Stomach (tissue), 9 donors: ENCODE data around the gene SLC6A8. TPM values are rescaled to one million over a fixed set of nuclear protein-coding genes. Genes with fewer than 3 reads are reported as not detected.
"Not testable (repeated sequence)": the region's sequence is repeated elsewhere in the genome, so short reads cannot be mapped to it uniquely, and the experiment has no call there.

Experiments used
- DNase-seq, 2 donors: peaks; one replicate each; pipeline versions ENCODE4 v3.0.0 to v3.0.0-alpha.2; 2013 to 2019
- H3K27ac ChIP-seq, 5 donors: fragments of 200-600 bp in 4 of 5; sonication (generic) in 4 of 5; one replicate each; pipeline ENCODE4 v1.5.1; 2013 to 2019; ENCODE audit warnings: mild to moderate bottlenecking in 1 of 5, moderate library complexity in 1 of 5
- H3K27me3 ChIP-seq, 3 donors: fragments of 200-600 bp; sonication (generic); one replicate each; pipeline ENCODE4 v1.5.1; 2017 to 2019; ENCODE audit warnings: mixed run types in 1 of 3
- H3K36me3 ChIP-seq, 4 donors: fragments of 200-600 bp; sonication (generic); 1 replicate in 3 of 4; 2 replicates in 1 of 4; pipeline ENCODE4 v1.5.1; 2016 to 2019
- H3K4me1 ChIP-seq, 4 donors: fragments of 200-600 bp; sonication (generic); one replicate each; pipeline ENCODE4 v1.5.1; 2016 to 2019
- H3K4me3 ChIP-seq, 4 donors: fragments of 200-600 bp; sonication (generic) in 3 of 4; one replicate each; pipeline ENCODE4 v1.5.1; 2016 to 2019; ENCODE audit warnings: mild to moderate bottlenecking in 1 of 4
- H3K9me3 ChIP-seq, 4 donors: fragments of 200-600 bp; sonication (generic); one replicate each; pipeline ENCODE4 v1.5.1; 2016 to 2019
- EP300 ChIP-seq: sonication (generic); formaldehyde crosslinking; IDR thresholded peaks from one replicate; pipeline ENCODE4 v1.6.1; 2017; ENCODE audit warnings: antibody characterized with exemption
- POLR2A ChIP-seq, 4 donors: fragments of 450-650 bp; IDR thresholded peaks; one replicate each; pipeline ENCODE4 v1.6.1; 2016; ENCODE audit warnings: antibody characterized with exemption in 4 of 4, control low read depth in 2 of 4, mild to moderate bottlenecking in 1 of 4, moderate library complexity in 1 of 4
- POLR2AphosphoS5 ChIP-seq, 3 donors: sonication (generic); formaldehyde crosslinking; IDR thresholded peaks; one replicate each; pipeline ENCODE4 v1.6.1; 2016; ENCODE audit warnings: antibody characterized with exemption in 3 of 3
- WGBS, 5 donors: extraction: QIAGEN DNeasy Blood & Tissue Kit in 3 of 5; methylation state at CpG; one replicate each; pipeline versions ENCODE4 v1.1.5 to v1.1.7; 2013 to 2018; 5-methylcytosine and 5-hydroxymethylcytosine counted together
- intact Hi-C: fragments of 100-400 bp; cut with DNase I; formaldehyde crosslinking; loops from one replicate; pipeline ENCODE4 v1.15.1; 2023; ENCODE audit warnings: low total_unique reads
- polyA plus RNA-seq, 3 donors: library from polyadenylated mRNA; stranded (reverse); fragments of 200-250 nt; gene quantifications; one replicate each; pipeline ENCODE4 v1.2.3, GENCODE V29; 2013
- total RNA-seq, 5 donors: library from RNA; depleted of rRNA; stranded (reverse); fragments of >200 nt; gene quantifications; one replicate each; pipeline versions ENCODE4 v1.1.0 to v1.2.3, GENCODE V29; 2014 to 2016
- TF ChIP-seq, protein P1 (sequence below), 7 experiments: fragments of 450-650 bp in 4 of 7; fragments of 200-600 bp in 3 of 7; sonication (generic) in 3 of 7; IDR thresholded peaks; one replicate each; pipeline ENCODE4 v1.5.1; 2016 to 2019; ENCODE audit warnings: antibody characterized with exemption in 7 of 7, control low read depth in 2 of 7, mild to moderate bottlenecking in 1 of 7
- donor health status: healthy with polysubstance abuse.
- donor health status: Bipolar disorder and iron deficiency.
- donor health status: healthy.

SLC6A8 gene
- total and polyA plus RNA-seq, 8 donors, result 7.3 to 32.7 (median 18.9) TPM

DNA sequence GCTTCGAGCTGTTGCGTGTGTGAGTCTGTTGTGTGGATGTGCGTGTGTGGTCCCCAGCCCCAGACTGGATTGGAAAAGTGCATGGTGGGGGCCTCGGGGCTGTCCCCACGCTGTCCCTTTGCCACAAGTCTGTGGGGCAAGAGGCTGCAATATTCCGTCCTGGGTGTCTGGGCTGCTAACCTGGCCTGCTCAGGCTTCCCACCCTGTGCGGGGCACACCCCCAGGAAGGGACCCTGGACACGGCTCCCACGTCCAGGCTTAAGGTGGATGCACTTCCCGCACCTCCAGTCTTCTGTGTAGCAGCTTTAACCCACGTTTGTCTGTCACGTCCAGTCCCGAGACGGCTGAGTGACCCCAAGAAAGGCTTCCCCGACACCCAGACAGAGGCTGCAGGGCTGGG is 8.4 kb downstream of the SLC6A8 start:
- H3K9me3 ChIP-seq, result no peaks in the 10 kb centered on the region
- peaks cover 0 to 53% (median 39%) of the 10 kb centered on the region in 4 donors for H3K36me3 ChIP-seq
- TF ChIP-seq, protein P1, sequence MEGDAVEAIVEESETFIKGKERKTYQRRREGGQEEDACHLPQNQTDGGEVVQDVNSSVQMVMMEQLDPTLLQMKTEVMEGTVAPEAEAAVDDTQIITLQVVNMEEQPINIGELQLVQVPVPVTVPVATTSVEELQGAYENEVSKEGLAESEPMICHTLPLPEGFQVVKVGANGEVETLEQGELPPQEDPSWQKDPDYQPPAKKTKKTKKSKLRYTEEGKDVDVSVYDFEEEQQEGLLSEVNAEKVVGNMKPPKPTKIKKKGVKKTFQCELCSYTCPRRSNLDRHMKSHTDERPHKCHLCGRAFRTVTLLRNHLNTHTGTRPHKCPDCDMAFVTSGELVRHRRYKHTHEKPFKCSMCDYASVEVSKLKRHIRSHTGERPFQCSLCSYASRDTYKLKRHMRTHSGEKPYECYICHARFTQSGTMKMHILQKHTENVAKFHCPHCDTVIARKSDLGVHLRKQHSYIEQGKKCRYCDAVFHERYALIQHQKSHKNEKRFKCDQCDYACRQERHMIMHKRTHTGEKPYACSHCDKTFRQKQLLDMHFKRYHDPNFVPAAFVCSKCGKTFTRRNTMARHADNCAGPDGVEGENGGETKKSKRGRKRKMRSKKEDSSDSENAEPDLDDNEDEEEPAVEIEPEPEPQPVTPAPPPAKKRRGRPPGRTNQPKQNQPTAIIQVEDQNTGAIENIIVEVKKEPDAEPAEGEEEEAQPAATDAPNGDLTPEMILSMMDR (IDR thresholded peaks at IDR 0.05), result no peak
- intact Hi-C loops, result no loop called here
- H3K4me1 ChIP-seq, result peaks cover 0 to 19% (median 8%) of the 10 kb centered on the region in 4 donors
- no peak for DNase-seq
- no peak overlapping the region for H3K4me3 ChIP-seq
- H3K27ac ChIP-seq, result no peak overlapping the region
- no peaks in the 10 kb centered on the region for H3K27me3 ChIP-seq
- 78 to 92% (median 89%) methylated on average over 5 to 15 of the region's 15 CpGs for WGBS, 5 donors

- DNase-seq, result not testable (repeated sequence)
Measured at GRCh38 chrX:153696538-153696937, 8.8 kb downstream of the SLC6A8 start.

GRCh38 chrX:153696986-153697722 is 9.4 kb downstream of the SLC6A8 start:
- H3K9me3 ChIP-seq, intact Hi-C loops, DNase-seq, H3K4me3 ChIP-seq, H3K27me3 ChIP-seq, H3K27ac ChIP-seq: not testable (repeated sequence)
- H3K36me3 ChIP-seq, result peaks cover 0 to 63% (median 50%) of the 10 kb centered on the region in 4 donors
- WGBS, 5 donors, result 86 to 95% (median 93%) methylated on average over 14 to 16 of the region's 16 CpGs
- peaks cover 0 to 19% (median 9%) of the 10 kb centered on the region in 4 donors for H3K4me1 ChIP-seq

More at GRCh38 chrX:153696538-153696937, 8.8 kb downstream of the SLC6A8 start:
- peaks cover 0 to 57% (median 44%) of the 10 kb centered on the region in 4 donors for H3K36me3 ChIP-seq
- H3K27ac ChIP-seq, H3K4me3 ChIP-seq, H3K27me3 ChIP-seq, H3K9me3 ChIP-seq, intact Hi-C loops: not testable (repeated sequence)
- peaks cover 0 to 19% (median 8%) of the 10 kb centered on the region in 4 donors for H3K4me1 ChIP-seq
- 77 to 91% (median 84%) methylated on average over 7 to 10 of the region's 10 CpGs for WGBS, 5 donors

DNA sequence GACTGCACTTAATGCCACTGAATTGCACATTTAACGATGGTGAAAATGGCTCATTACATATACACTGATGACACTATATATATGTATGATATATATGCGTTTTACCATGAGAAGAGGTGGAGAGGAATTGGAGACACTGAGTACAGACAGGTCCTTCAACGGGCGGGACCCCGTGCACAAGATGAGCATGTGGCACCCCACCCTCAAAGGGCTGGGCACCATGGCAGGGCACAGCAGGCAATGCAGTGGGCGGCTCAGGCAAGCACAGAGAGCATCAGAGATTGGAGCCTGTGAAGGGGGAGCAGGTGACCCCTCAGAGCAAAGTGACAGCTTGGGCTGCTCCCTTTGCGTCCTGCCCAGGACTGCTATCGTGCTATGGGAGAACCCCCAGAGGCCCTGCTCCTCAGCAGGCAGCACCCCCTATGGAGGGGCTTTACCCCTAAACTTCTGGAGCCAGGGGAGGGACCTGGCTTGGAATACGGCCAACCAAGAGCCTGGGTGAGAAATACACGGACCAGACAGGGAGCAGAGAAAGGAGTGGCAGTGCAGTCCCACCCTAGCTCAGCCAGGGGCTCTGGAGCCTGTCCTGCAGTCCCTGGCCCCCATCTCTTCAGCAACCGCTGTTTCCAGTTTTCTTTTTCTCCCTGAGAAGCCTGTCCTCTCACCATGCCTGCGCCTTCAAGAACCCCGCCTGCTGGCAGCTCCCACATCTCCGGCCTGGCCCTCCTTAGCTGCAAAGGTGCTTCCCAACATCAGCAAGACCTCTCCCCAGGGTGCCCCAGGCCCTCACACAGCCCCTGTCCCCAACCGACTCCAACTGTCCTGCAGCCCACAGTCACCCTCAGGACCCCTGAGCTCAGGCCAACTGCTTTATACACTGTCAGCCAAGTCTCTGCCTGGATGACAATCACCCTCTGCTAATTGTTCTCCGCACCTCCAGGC is 10.5 kb downstream of the SLC6A8 start:
- peaks cover 0 to 28% (median 15%) of the 10 kb centered on the region in 4 donors for H3K4me1 ChIP-seq
- TF ChIP-seq POLR2AphosphoS5 (IDR thresholded peaks at IDR 0.05) (no peak), POLR2A (IDR thresholded peaks at IDR 0.05) (no peak), EP300 (no peak)
- TF ChIP-seq, protein P1 (IDR thresholded peaks at IDR 0.05), result no peak
- H3K27ac ChIP-seq, result no peak overlapping the region
- DNase-seq, result no peak
- H3K9me3 ChIP-seq, result no peaks in the 10 kb centered on the region
- no peak overlapping the region for H3K4me3 ChIP-seq
- WGBS, 5 donors, result 87 to 94% (median 89%) methylated on average over 9 to 14 of the region's 16 CpGs
- H3K27me3 ChIP-seq, result no peaks in the 10 kb centered on the region
- peaks cover 0 to 73% (median 59%) of the 10 kb centered on the region in 4 donors for H3K36me3 ChIP-seq
- intact Hi-C loops, result no loop called here

- H3K27ac ChIP-seq, result peak overlapping the region in 4 of 5 donors; percentile 41 to 51 (median 43)
- H3K36me3 ChIP-seq, result peaks cover 0 to 80% (median 66%) of the 10 kb centered on the region in 4 donors
- H3K9me3 ChIP-seq, H3K4me3 ChIP-seq, H3K27me3 ChIP-seq, intact Hi-C loops: not testable (repeated sequence)
- WGBS, 5 donors, result 71 to 82% (median 78%) methylated on average over 9 to 16 of the region's 16 CpGs
- peaks cover 6 to 39% (median 22%) of the 10 kb centered on the region in 4 donors for H3K4me1 ChIP-seq
- peak in 1 of 2 donors; percentile 38 for DNase-seq
Measured at GRCh38 chrX:153699210-153699783, 11.6 kb downstream of the SLC6A8 start.

GRCh38 chrX:153699784-153700371 is 12.2 kb downstream of the SLC6A8 start:
- Histone ChIP-seq H3K4me1 (peaks cover 6 to 39% (median 22%) of the 10 kb centered on the region in 4 donors), H3K27ac (peak overlapping the region; percentile 41 to 63 (median 44)), H3K36me3 (peaks cover 0 to 80% (median 67%) of the 10 kb centered on the region in 4 donors)
- peak in 1 of 2 donors; percentile 53 for DNase-seq
- H3K4me3 ChIP-seq, H3K9me3 ChIP-seq, H3K27me3 ChIP-seq, intact Hi-C loops: not testable (repeated sequence)
- WGBS, 5 donors, result 46 to 68% (median 52%) methylated on average over 8 to 18 of the region's 18 CpGs
